Measurements from ENCODE around the gene TFAP2E. TPM values are rescaled to one million over a fixed set of nuclear protein-coding genes. Genes with fewer than 3 reads are reported as not detected.

Gene TFAP2E
- total RNA-seq, 1 donor from 2014 or later, result 6.4 TPM

DNA sequence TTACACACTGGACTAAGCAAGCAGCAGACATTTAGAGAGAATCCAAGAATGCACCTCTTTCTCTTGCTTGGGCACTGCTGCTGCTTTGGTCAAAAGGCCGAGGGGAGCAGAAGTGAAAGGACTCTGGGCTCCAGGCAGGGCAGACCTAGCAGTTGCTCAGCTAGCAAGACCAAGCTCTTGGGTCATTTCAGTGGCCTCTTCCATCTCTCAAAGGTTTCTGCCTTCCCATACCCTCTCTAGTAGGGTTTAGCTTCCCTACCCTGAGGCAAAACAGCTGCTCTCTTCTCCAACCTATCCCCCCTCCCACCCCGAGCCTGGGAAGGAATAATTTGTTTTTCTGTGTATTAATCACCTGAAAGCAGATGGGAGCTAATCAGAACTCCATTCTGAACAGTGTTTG, 25.8 kb downstream of the TFAP2E start:
- H3K36me3 ChIP-seq, result peaks cover 0 to 29% of the 10 kb centered on the region in 2 donors
- H3K27ac ChIP-seq, result no peak overlapping the region
- intact Hi-C loops (cut with DNase I), result no loop called here
- no peaks in the 10 kb centered on the region for H3K27me3 ChIP-seq
- no peaks in the 10 kb centered on the region for H3K4me1 ChIP-seq
- no peak overlapping the region for H3K4me3 ChIP-seq
- no peaks in the 10 kb centered on the region for H3K9me3 ChIP-seq
- no peak for TF ChIP-seq POLR2A (IDR thresholded peaks at IDR 0.05)
- TF ChIP-seq, protein P1, sequence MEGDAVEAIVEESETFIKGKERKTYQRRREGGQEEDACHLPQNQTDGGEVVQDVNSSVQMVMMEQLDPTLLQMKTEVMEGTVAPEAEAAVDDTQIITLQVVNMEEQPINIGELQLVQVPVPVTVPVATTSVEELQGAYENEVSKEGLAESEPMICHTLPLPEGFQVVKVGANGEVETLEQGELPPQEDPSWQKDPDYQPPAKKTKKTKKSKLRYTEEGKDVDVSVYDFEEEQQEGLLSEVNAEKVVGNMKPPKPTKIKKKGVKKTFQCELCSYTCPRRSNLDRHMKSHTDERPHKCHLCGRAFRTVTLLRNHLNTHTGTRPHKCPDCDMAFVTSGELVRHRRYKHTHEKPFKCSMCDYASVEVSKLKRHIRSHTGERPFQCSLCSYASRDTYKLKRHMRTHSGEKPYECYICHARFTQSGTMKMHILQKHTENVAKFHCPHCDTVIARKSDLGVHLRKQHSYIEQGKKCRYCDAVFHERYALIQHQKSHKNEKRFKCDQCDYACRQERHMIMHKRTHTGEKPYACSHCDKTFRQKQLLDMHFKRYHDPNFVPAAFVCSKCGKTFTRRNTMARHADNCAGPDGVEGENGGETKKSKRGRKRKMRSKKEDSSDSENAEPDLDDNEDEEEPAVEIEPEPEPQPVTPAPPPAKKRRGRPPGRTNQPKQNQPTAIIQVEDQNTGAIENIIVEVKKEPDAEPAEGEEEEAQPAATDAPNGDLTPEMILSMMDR (IDR thresholded peaks at IDR 0.05), result no peak
- TF ChIP-seq POLR2AphosphoS5 (IDR thresholded peaks at IDR 0.05; ENCODE audit: insufficient read depth in 1 of 2, low read depth in 1 of 2), result no peak
- DNase-seq (ENCODE audit: extremely low spot score in 2 of 2), result no peak

DNA sequence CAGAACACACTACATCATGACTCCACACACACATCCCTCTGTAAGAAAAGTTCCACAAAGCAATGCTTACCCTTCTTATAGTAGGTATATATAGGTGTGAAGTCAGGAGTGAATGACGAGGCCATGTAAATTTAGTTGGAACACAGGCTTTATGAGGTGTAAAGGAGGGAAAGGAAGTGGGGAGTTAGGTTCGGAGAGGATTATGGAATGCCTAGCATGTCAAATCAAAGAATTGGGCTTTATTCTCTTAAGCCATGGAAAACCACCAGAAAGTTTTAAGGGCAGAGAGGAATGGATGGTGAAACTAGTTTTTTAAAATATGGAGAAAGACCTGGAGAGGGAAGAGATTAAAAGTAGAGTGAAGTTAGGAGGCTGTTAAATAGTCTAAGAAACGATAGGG, 26.3 kb downstream of the TFAP2E start:
- DNase-seq (ENCODE audit: extremely low spot score in 2 of 2), result no peak
- no peak overlapping the region for H3K4me3 ChIP-seq
- TF ChIP-seq, protein P1 (IDR thresholded peaks at IDR 0.05), result no peak
- no peak for TF ChIP-seq POLR2AphosphoS5 (IDR thresholded peaks at IDR 0.05; ENCODE audit: insufficient read depth in 1 of 2, low read depth in 1 of 2)
- TF ChIP-seq POLR2A (IDR thresholded peaks at IDR 0.05), result no peak
- no peaks in the 10 kb centered on the region for H3K27me3 ChIP-seq
- H3K9me3 ChIP-seq, result no peaks in the 10 kb centered on the region
- H3K27ac ChIP-seq, result no peak overlapping the region
- intact Hi-C loops (cut with DNase I), result no loop called here
- H3K36me3 ChIP-seq, result peaks cover 0 to 32% of the 10 kb centered on the region in 2 donors
- H3K4me1 ChIP-seq, result no peaks in the 10 kb centered on the region

DNA sequence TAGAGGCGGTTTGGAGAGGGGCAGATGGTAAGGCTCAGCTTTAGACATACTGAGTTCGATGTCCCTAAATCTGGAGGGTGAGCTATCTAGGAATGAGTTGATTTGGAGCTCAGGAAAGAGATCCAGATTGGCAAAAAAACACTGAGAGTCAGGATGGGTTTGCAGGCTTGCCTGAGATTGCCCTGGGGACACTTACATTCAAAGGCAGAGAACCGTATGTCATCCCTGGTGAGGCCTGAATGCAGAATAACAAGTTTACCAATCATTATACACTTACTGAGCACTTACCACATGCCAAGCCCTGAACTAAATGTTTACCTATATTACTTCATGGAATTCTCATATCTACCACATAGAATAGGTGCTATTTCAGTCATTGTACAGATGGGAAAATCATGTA, 27.5 kb downstream of the TFAP2E start:
- TF ChIP-seq, protein P1 (IDR thresholded peaks at IDR 0.05), result no peak
- TF ChIP-seq POLR2A (IDR thresholded peaks at IDR 0.05) (no peak), POLR2AphosphoS5 (IDR thresholded peaks at IDR 0.05; ENCODE audit: insufficient read depth in 1 of 2, low read depth in 1 of 2) (no peak)
- intact Hi-C loops (cut with DNase I), result no loop called here
- no peak overlapping the region for H3K27ac ChIP-seq
- H3K4me3 ChIP-seq, result no peak overlapping the region
- DNase-seq (ENCODE audit: extremely low spot score in 2 of 2), result no peak
- H3K27me3 ChIP-seq, result no peaks in the 10 kb centered on the region
- H3K4me1 ChIP-seq, result no peaks in the 10 kb centered on the region
- H3K36me3 ChIP-seq, result peaks cover 0 to 42% of the 10 kb centered on the region in 2 donors
- H3K9me3 ChIP-seq, result no peaks in the 10 kb centered on the region

DNA sequence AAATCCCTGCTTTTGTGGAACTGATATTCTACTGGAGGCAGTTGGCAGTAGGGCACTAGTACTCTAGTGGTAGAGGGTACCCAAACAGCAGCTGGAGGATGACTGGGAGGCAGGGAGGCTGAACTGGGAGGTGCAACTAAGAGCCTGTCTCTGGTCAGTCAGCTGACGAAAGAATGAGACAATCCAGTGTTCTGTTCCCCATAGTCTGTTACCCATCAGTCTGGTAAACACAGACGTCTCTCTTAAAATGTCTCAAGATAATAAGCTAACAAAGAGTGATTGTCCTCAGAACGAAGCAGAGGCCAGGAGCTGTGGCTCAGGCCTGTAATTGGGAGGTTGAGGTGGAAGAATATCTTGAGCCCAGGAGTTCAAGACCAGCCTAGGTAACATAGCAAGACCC, 30.4 kb downstream of the TFAP2E start:
- DNase-seq (ENCODE audit: extremely low spot score in 2 of 2), result no peak
- Histone ChIP-seq H3K9me3 (no peaks in the 10 kb centered on the region), H3K36me3 (peaks cover 0 to 63% of the 10 kb centered on the region in 2 donors), H3K27me3 (no peaks in the 10 kb centered on the region), H3K4me3 (no peak overlapping the region), H3K27ac (no peak overlapping the region), H3K4me1 (no peaks in the 10 kb centered on the region)
- TF ChIP-seq POLR2A (IDR thresholded peaks at IDR 0.05), result no peak
- TF ChIP-seq, protein P1 (IDR thresholded peaks at IDR 0.05), result no peak
- no peak for TF ChIP-seq POLR2AphosphoS5 (IDR thresholded peaks at IDR 0.05; ENCODE audit: insufficient read depth in 1 of 2, low read depth in 1 of 2)
- intact Hi-C loops (cut with DNase I), result no loop called here

DNA sequence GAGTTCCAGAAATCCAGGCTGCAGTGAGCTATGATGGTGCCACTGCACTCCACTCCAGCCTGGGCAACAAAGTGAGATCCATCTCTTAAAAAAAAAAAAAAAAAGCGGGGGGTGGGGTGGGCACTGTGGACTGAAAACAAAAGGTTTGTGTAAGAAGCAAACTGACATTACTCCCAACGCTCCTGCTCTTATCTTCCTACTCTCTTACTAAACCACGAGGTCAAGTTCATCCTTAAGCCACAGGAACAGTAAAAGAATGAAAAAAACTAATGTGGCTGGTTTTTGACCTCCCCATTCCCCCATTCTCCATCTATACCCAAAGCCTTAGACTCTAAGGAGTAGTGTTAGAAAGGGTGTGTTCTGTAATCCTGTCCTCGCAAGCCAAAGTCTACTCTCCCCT, 30.8 kb downstream of the TFAP2E start:
- intact Hi-C loops (cut with DNase I), result no loop called here

More for the DNA sequence above, 30.8 kb downstream of the TFAP2E start:
- Histone ChIP-seq H3K27ac (no peak overlapping the region), H3K4me3 (no peak overlapping the region), H3K36me3 (peaks cover 0 to 68% of the 10 kb centered on the region in 2 donors), H3K4me1 (no peaks in the 10 kb centered on the region), H3K27me3 (no peaks in the 10 kb centered on the region), H3K9me3 (no peaks in the 10 kb centered on the region)
- no peak for DNase-seq (ENCODE audit: extremely low spot score in 2 of 2)
- no peak for TF ChIP-seq POLR2A (IDR thresholded peaks at IDR 0.05)
- TF ChIP-seq, protein P1 (IDR thresholded peaks at IDR 0.05), result no peak
- no peak for TF ChIP-seq POLR2AphosphoS5 (IDR thresholded peaks at IDR 0.05; ENCODE audit: insufficient read depth in 1 of 2, low read depth in 1 of 2)

All from vagina (tissue), 2 donors.